IMR-90 (cell line): Measurements from ENCODE around the gene PRC1. TPM values are rescaled to one million over a fixed set of nuclear protein-coding genes. Genes with fewer than 3 reads are reported as not detected.

Experiments used
- ATAC-seq: fragments of 200-7000 bp; cut with Tn5 transposase; 2 replicates; pipeline ENCODE4 v1.9.1; 2020; ENCODE audit warnings: low read depth, mild to moderate bottlenecking, moderate library complexity
- BruUV-seq: library from RNA; stranded (reverse); fragments of 400-500 nt; replicated peaks from 2 replicates; lab custom pipeline; 2021; lab: Mats Ljungman, UMichigan
- CTCF ChIA-PET: fragments of 300-600 bp; formaldehyde crosslinking; extraction: SDS; loops from one replicate; lab custom pipeline; 2021; ENCODE audit warnings: antibody characterized with exemption; lab: Yijun Ruan, JAX
- POLR2A ChIA-PET: fragments of 300-600 bp; sonication (Branson Sonifier 250); formaldehyde crosslinking; loops from one replicate; lab custom pipeline; 2022; ENCODE audit warnings: antibody characterized with exemption; ENCODE audit not compliant: unreplicated experiment; lab: Charles Lee
- DNase-seq: peaks from one replicate; pipeline ENCODE4 v3.0.0; 2013
- H2AFZ ChIP-seq: replicated peaks from 2 replicates; pipeline ENCODE3; 2013; ENCODE audit warnings: low read length, mild to moderate bottlenecking; ENCODE audit not compliant: poor library complexity
- H2AK5ac ChIP-seq: 2 replicates; pipeline ENCODE4 v1.6.1; 2013; ENCODE audit warnings: low read depth, low read length, inconsistent platforms
- H2AK9ac ChIP-seq: replicated peaks from 2 replicates; pipeline ENCODE3; 2013; ENCODE audit warnings: mild to moderate bottlenecking, low read depth, low read length, moderate library complexity; ENCODE audit not compliant: poor library complexity
- H2BK120ac ChIP-seq: 2 replicates; pipeline ENCODE4 v1.6.1; 2013; ENCODE audit warnings: low read depth, low read length, inconsistent platforms
- H2BK15ac ChIP-seq: 3 replicates; pipeline ENCODE4 v1.6.1; 2013; ENCODE audit warnings: low read depth, low read length, inconsistent platforms
- H2BK20ac ChIP-seq: 2 replicates; pipeline ENCODE4 v1.6.1; 2013; ENCODE audit warnings: low read depth, mild to moderate bottlenecking, inconsistent platforms, low read length, moderate library complexity
- H2BK5ac ChIP-seq: 2 replicates; pipeline ENCODE4 v1.6.1; 2013; ENCODE audit warnings: mild to moderate bottlenecking, low read depth, low read length, inconsistent platforms; ENCODE audit not compliant: poor library complexity, severe bottlenecking
- H3K14ac ChIP-seq: replicated peaks from 2 replicates; pipeline ENCODE4 v1.6.1; 2013; ENCODE audit warnings: low read depth, low read length, inconsistent platforms
- H3K18ac ChIP-seq: 2 replicates; pipeline ENCODE4 v1.6.1; 2013; ENCODE audit warnings: low read depth, low read length, control low read depth
- H3K23ac ChIP-seq: 2 replicates; pipeline ENCODE4 v1.6.1; 2013; ENCODE audit warnings: low read depth, low read length, inconsistent platforms
- H3K27ac ChIP-seq: 2 replicates; pipeline ENCODE4 v1.5.1; 2013; ENCODE audit warnings: mild to moderate bottlenecking, control low read depth, low read length; ENCODE audit not compliant: insufficient read depth
- H3K27me3 ChIP-seq: 2 replicates; pipeline ENCODE4 v1.6.1; 2013; ENCODE audit warnings: low read length; ENCODE audit not compliant: control insufficient read depth, insufficient read depth
- H3K36me3 ChIP-seq: 2 replicates; pipeline ENCODE4 v1.6.1; 2013; ENCODE audit warnings: low read length, mixed read lengths; ENCODE audit not compliant: control insufficient read depth, insufficient read depth
- H3K4ac ChIP-seq: 2 replicates; pipeline ENCODE4 v1.6.1; 2013; ENCODE audit warnings: low read depth, low read length, inconsistent platforms
- H3K4me1 ChIP-seq: 2 replicates; pipeline ENCODE4 v1.6.1; 2013; ENCODE audit warnings: low read length, mixed read lengths; ENCODE audit not compliant: control insufficient read depth, insufficient read depth
- H3K4me2 ChIP-seq: 2 replicates; pipeline ENCODE4 v1.6.1; 2013; ENCODE audit warnings: low read depth, mild to moderate bottlenecking, control low read depth, low read length, moderate library complexity
- H3K4me3 ChIP-seq: 2 replicates; pipeline ENCODE4 v1.5.1; 2013; ENCODE audit warnings: low read depth, mild to moderate bottlenecking, control low read depth, low read length, moderate library complexity; ENCODE audit not compliant: insufficient read depth
- H3K56ac ChIP-seq: 2 replicates; pipeline ENCODE4 v1.6.1; 2013; ENCODE audit warnings: low read length, inconsistent platforms; ENCODE audit not compliant: insufficient read depth; ENCODE audit errors: extremely low read depth
- H3K79me1 ChIP-seq, 2 experiments: 2 replicates each; pipeline ENCODE4 v1.6.1; 2013; ENCODE audit warnings: low read length in 2 of 2, inconsistent platforms in 1 of 2, low read depth in 1 of 2
- H3K9ac ChIP-seq: 2 replicates; pipeline ENCODE4 v1.6.1; 2013; ENCODE audit warnings: low read depth, low read length, control low read depth
- H3K9me1 ChIP-seq: 2 replicates; pipeline ENCODE4 v1.6.1; 2013; ENCODE audit warnings: low read length, inconsistent platforms; ENCODE audit not compliant: insufficient read depth
- H3K9me3 ChIP-seq: 2 replicates; pipeline ENCODE4 v1.6.1; 2013; ENCODE audit warnings: low read length; ENCODE audit not compliant: control insufficient read depth, insufficient read depth
- H4K20me1 ChIP-seq: 2 replicates; pipeline ENCODE4 v1.6.1; 2013; ENCODE audit warnings: low read length, inconsistent platforms; ENCODE audit not compliant: insufficient read depth
- H4K5ac ChIP-seq: 2 replicates; pipeline ENCODE4 v1.6.1; 2013; ENCODE audit warnings: mild to moderate bottlenecking, low read depth, low read length, control low read depth
- H4K8ac ChIP-seq, 2 experiments: 2 replicates each; pipeline ENCODE4 v1.6.1; 2013; ENCODE audit warnings: low read depth in 2 of 2, low read length in 2 of 2, control low read depth in 1 of 2, inconsistent platforms in 1 of 2
- H4K91ac ChIP-seq: 2 replicates; pipeline ENCODE4 v1.6.1; 2013; ENCODE audit warnings: low read depth, low read length, inconsistent platforms; ENCODE audit not compliant: insufficient read depth
- BHLHE40 ChIP-seq: fragments of 150-350 bp; IDR thresholded peaks from 2 replicates; pipeline ENCODE4 v1.6.1; 2016; ENCODE audit warnings: mild to moderate bottlenecking, low read depth, low read length
- POLR2A ChIP-seq: IDR thresholded peaks from 2 replicates; pipeline ENCODE4 v1.6.1; 2012; ENCODE audit warnings: mild to moderate bottlenecking, low read depth, low read length
- RFX5 ChIP-seq: IDR thresholded peaks from 2 replicates; pipeline ENCODE4 v1.8.0; 2012; ENCODE audit warnings: low read depth, mild to moderate bottlenecking, low read length, moderate library complexity
- whole genome bisulfite sequencing, 2 experiments: methylation state at CpG; one replicate each; pipeline versions ENCODE4 v1.1.5 to v1.1.7; 2013; ENCODE audit warnings: missing lambda C conversion rate in 2 of 2; ENCODE audit not compliant: insufficient read length in 1 of 2; ENCODE audit errors: extremely low coverage in 2 of 2; 5-methylcytosine and 5-hydroxymethylcytosine counted together
- dilution Hi-C: fragments of 300-500 bp; cut with HindIII; formaldehyde crosslinking; loops from one replicate; pipeline ENCODE4 v1.14.3; 2018; ENCODE audit warnings: low sequenced_read_pairs; ENCODE audit not compliant: unreplicated experiment
- in situ Hi-C: fragments of 300-500 bp; cut with MboI; formaldehyde crosslinking; loops from 3 replicates; pipeline ENCODE4 v1.14.3; 2019; ENCODE audit warnings: low sequenced_read_pairs, inconsistent platforms, mixed read lengths
- intact Hi-C: fragments of 100-400 bp; cut with micrococcal nuclease; formaldehyde crosslinking; loops from 2 replicates; pipeline ENCODE4 v1.10.0; 2022
- polyA plus RNA-seq, 3 experiments: library from polyadenylated mRNA; depleted of rRNA; stranded (reverse); fragments of >200 nt; gene quantifications; 2 replicates each; pipeline ENCODE4 v1.2.3, GENCODE V29; 2012; ENCODE audit warnings: low replicate concordance in 1 of 3
- total RNA-seq: library from RNA; depleted of rRNA; stranded (reverse); fragments of >200 nt; gene quantifications from 2 replicates; pipeline ENCODE4 v1.2.3, GENCODE V29; 2012

Gene PRC1
- total and polyA plus RNA-seq, 2 of the 4 experiments (the other 2 are of a cell fraction): 131 to 148 TPM

DNA sequence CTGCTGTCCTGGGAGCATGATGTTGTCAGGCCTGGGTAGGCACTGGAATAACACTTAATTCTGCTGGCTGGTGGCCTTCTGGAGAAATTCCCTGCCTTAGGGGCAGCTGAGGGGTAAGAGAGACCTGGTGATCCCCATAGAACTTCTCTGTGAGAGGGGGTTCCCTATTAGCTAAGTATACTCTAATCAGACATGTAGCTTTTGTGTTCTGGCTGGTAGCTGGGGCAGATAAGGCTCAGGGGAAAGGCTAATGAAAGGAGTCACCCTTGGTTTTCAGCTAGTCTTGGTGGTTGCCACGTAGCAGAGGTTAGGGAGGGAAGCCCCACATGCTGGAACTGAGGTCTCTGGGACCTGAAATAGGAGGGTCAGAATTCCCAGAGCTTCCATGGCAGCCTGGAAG lies 61.0 kb downstream of the PRC1 start:
- Histone ChIP-seq H2BK15ac (no peak overlapping the region), H3K4me1 (peaks cover 11% of the 10 kb centered on the region), H4K20me1 (peaks cover 6% of the 10 kb centered on the region; the same call in 1 of the 2 replicates), H3K14ac (no peak overlapping the region), H2AK5ac (no peak overlapping the region), H4K91ac (no peak overlapping the region), H3K9me1 (peaks cover 13% of the 10 kb centered on the region), H2AFZ (no peak overlapping the region), H3K27ac (no peak overlapping the region), H3K18ac (no peak overlapping the region), H3K4me3 (no peak overlapping the region), H3K9ac (no peak overlapping the region), H3K23ac (no peak overlapping the region), H2BK120ac (no peak overlapping the region), H2BK5ac (no peak overlapping the region), H3K4ac (no peak overlapping the region), H4K8ac (no peak overlapping the region), H4K5ac (no peak overlapping the region), H3K36me3 (peaks cover 5% of the 10 kb centered on the region), H2BK20ac (no peak overlapping the region), H3K4me2 (no peak overlapping the region), H2AK9ac (no peak overlapping the region), H3K9me3 (no peaks in the 10 kb centered on the region), H3K56ac (no peak overlapping the region), H3K79me1 (peaks cover 23 to 50% of the 10 kb centered on the region in 2 experiments), H3K27me3 (no peaks in the 10 kb centered on the region)
- dilution Hi-C loops (no loop called here), intact Hi-C loops (no loop called here), in situ Hi-C loops (no loop called here)
- 14% methylated on average over 1 of the region's 1 CpG; no CpG with 5 or more reads in 1 of the 2 experiments for WGBS, 2 experiments
- DNase-seq: no peak
- BruUV-seq: no TSS peak
- ChIA-PET CTCF (interaction anchor here (1.5 to 1.6 kb wide), 2 partner anchors 10 to 31 kb away, joined by 3 to 8 read pairs; partner anchors contain the start of gene MAN2A2), POLR2A (no interaction called here)
- no peak for ATAC-seq
- TF ChIP-seq BHLHE40 (no peak), RFX5 (no peak), POLR2A (no peak)
